GM23248 (cell line): ENCODE data around the gene AP4E1. TPM values are rescaled to one million over a fixed set of nuclear protein-coding genes. Genes with fewer than 3 reads are reported as not detected.

ENCODE experiments used
- DNase-seq: peaks from one replicate; pipeline ENCODE4 v3.0.0-alpha.2; 2015
- H2AFZ ChIP-seq: fragments of 200-600 bp; sonication (generic); 2 replicates; pipeline ENCODE4 v1.6.1; 2016; ENCODE audit warnings: antibody characterized with exemption
- H3F3A ChIP-seq: fragments of 200-600 bp; sonication (generic); 2 replicates; pipeline ENCODE4 v1.6.1; 2016; ENCODE audit warnings: mild to moderate bottlenecking, antibody characterized with exemption, mixed run types; ENCODE audit not compliant: insufficient read depth
- H3K27ac ChIP-seq: fragments of 200-600 bp; sonication (generic); 2 replicates; pipeline ENCODE4 v1.5.1; 2016; ENCODE audit warnings: mild to moderate bottlenecking
- H3K27me3 ChIP-seq: fragments of 200-600 bp; sonication (generic); replicated peaks from 2 replicates; pipeline ENCODE4 v1.6.1; 2016; ENCODE audit warnings: mild to moderate bottlenecking; ENCODE audit not compliant: insufficient read depth
- H3K36me3 ChIP-seq: fragments of 200-600 bp; sonication (generic); 2 replicates; pipeline ENCODE4 v1.6.1; 2016; ENCODE audit warnings: low read depth, mild to moderate bottlenecking
- H3K4me1 ChIP-seq: fragments of 200-600 bp; sonication (generic); 2 replicates; pipeline ENCODE4 v1.6.1; 2016; ENCODE audit warnings: mild to moderate bottlenecking; ENCODE audit not compliant: insufficient read depth
- H3K4me2 ChIP-seq: fragments of 200-600 bp; sonication (generic); one replicate; pipeline ENCODE4 v1.6.1; 2016; ENCODE audit warnings: mild to moderate bottlenecking; ENCODE audit not compliant: unreplicated experiment
- H3K4me3 ChIP-seq: fragments of 200-600 bp; sonication (generic); 2 replicates; pipeline ENCODE4 v1.5.1; 2016; ENCODE audit warnings: mild to moderate bottlenecking
- H3K79me2 ChIP-seq: fragments of 200-600 bp; sonication (generic); 2 replicates; pipeline ENCODE4 v1.6.1; 2016; ENCODE audit warnings: mild to moderate bottlenecking; ENCODE audit not compliant: insufficient read depth
- H3K9ac ChIP-seq: fragments of 200-600 bp; sonication (generic); 2 replicates; pipeline ENCODE4 v1.6.1; 2016; ENCODE audit warnings: mild to moderate bottlenecking
- H3K9me2 ChIP-seq: fragments of 200-600 bp; sonication (generic); 2 replicates; pipeline ENCODE4 v1.6.1; 2016; ENCODE audit warnings: mixed run types, mild to moderate bottlenecking, moderate library complexity; ENCODE audit not compliant: insufficient read depth
- H3K9me3 ChIP-seq: fragments of 200-600 bp; sonication (generic); one replicate; pipeline ENCODE4 v1.6.1; 2017; ENCODE audit warnings: low read depth
- H4K20me1 ChIP-seq: fragments of 200-600 bp; sonication (generic); 2 replicates; pipeline ENCODE4 v1.6.0; 2016; ENCODE audit not compliant: insufficient read depth
- EZH2 ChIP-seq: fragments of 200-600 bp; sonication (generic); IDR thresholded peaks from 2 replicates; pipeline ENCODE4 v1.6.1; 2018; ENCODE audit warnings: antibody characterized with exemption, mild to moderate bottlenecking; ENCODE audit not compliant: insufficient read depth, poor library complexity, severe bottlenecking
- EZH2phosphoT487 ChIP-seq: fragments of 200-600 bp; sonication (generic); IDR thresholded peaks from 2 replicates; pipeline ENCODE4 v1.6.1; 2018; ENCODE audit warnings: antibody characterized with exemption, moderate library complexity, mild to moderate bottlenecking, low read depth; ENCODE audit not compliant: insufficient read depth
- WGBS, 2 experiments: methylation state at CpG; one replicate each; pipeline ENCODE4 v1.1.6; 2015 to 2017; ENCODE audit warnings: low lambda C conversion rate in 2 of 2, low coverage in 1 of 2; ENCODE audit errors: missing lambda C conversion rate in 2 of 2; 5-methylcytosine and 5-hydroxymethylcytosine counted together
- in situ Hi-C: fragments of 300-500 bp; cut with MboI; formaldehyde crosslinking; loops from 2 replicates; pipeline ENCODE4 v1.15.0; 2020
- polyA plus RNA-seq: library from polyadenylated mRNA; unstranded; fragments of >200 nt; fragmentation: Nextera tagmentation; extraction: Ambion mirVana; gene quantifications from 2 replicates; pipeline ENCODE4 v1.2.1, GENCODE V29; 2016
- total RNA-seq: library from RNA; depleted of rRNA; stranded (reverse); fragments of >200 nt; shearing (Covaris generic); gene quantifications from 2 replicates; pipeline ENCODE4 v1.2.3, GENCODE V29; 2014

Gene AP4E1
- total and polyA plus RNA-seq, 2 experiments from 2014 or later, result 6.2 to 15.0 TPM

GRCh38 chr15:50970524-50970923 is 62.0 kb downstream of the AP4E1 start:
- Histone ChIP-seq H2AFZ (no peak overlapping the region), H4K20me1 (no peaks in the 10 kb centered on the region), H3K36me3 (peaks cover 38% of the 10 kb centered on the region), H3K9ac (no peak overlapping the region), H3K4me1 (no peaks in the 10 kb centered on the region), H3K9me2 (no peaks in the 10 kb centered on the region), H3K27ac (no peak overlapping the region), H3K27me3 (no peaks in the 10 kb centered on the region), H3K79me2 (0 out of 2 replicates have a peak, but pooled peaks cover 25% of the 10 kb centered on the region), H3K4me2 (no peak overlapping the region), H3K9me3 (no peaks in the 10 kb centered on the region), H3K4me3 (no peak overlapping the region), H3F3A (no peaks in the 10 kb centered on the region)
- TF ChIP-seq EZH2 (no peak), EZH2phosphoT487 (no peak)
- in situ Hi-C loops, result no loop called here
- DNase-seq, result no peak
- 96 to 100% methylated on average over 2 of the region's 2 CpGs for WGBS, 2 experiments

- in situ Hi-C loops, result no loop called here
- H3K9me3 ChIP-seq, result no peaks in the 10 kb centered on the region
- H3K36me3 ChIP-seq, result peaks cover 41% of the 10 kb centered on the region
- 0 out of 2 replicates have a peak, but pooled peaks cover 19% of the 10 kb centered on the region for H3K79me2 ChIP-seq
- no peak overlapping the region for H2AFZ ChIP-seq
- DNase-seq, result no peak
- H3K27me3 ChIP-seq, result no peaks in the 10 kb centered on the region
- no peak overlapping the region for H3K4me3 ChIP-seq
- no peaks in the 10 kb centered on the region for H3F3A ChIP-seq
- H3K4me1 ChIP-seq, result no peaks in the 10 kb centered on the region
- no peaks in the 10 kb centered on the region for H4K20me1 ChIP-seq
- no peak overlapping the region for H3K27ac ChIP-seq
- H3K9me2 ChIP-seq, result no peaks in the 10 kb centered on the region
- H3K4me2 ChIP-seq, result no peak overlapping the region
- H3K9ac ChIP-seq, result no peak overlapping the region
- no peak for TF ChIP-seq EZH2
These were observed 62.6 kb downstream of the AP4E1 start for GRCh38 chr15:50971115-50971514.

GRCh38 chr15:50971542-50971941 is 63.1 kb downstream of the AP4E1 start:
- H3F3A ChIP-seq, result no peaks in the 10 kb centered on the region
- DNase-seq, result no peak
- H3K4me1 ChIP-seq, result no peaks in the 10 kb centered on the region
- H3K9ac ChIP-seq, result no peak overlapping the region
- no peaks in the 10 kb centered on the region for H3K9me3 ChIP-seq
- H2AFZ ChIP-seq, result no peak overlapping the region
- peaks cover 41% of the 10 kb centered on the region for H3K36me3 ChIP-seq
- no peaks in the 10 kb centered on the region for H3K27me3 ChIP-seq
- no peak overlapping the region for H3K27ac ChIP-seq
- in situ Hi-C loops, result no loop called here
- H3K4me2 ChIP-seq, result no peak overlapping the region
- H4K20me1 ChIP-seq, result no peaks in the 10 kb centered on the region
- H3K79me2 ChIP-seq, result 0 out of 2 replicates have a peak, but pooled peaks cover 20% of the 10 kb centered on the region
- TF ChIP-seq EZH2, result no peak
- no peak for TF ChIP-seq EZH2phosphoT487
- H3K9me2 ChIP-seq, result no peaks in the 10 kb centered on the region
- no peak overlapping the region for H3K4me3 ChIP-seq

GRCh38 chr15:50973605-50974004 is 65.1 kb downstream of the AP4E1 start:
- no peak overlapping the region for H3K4me2 ChIP-seq
- H3K4me3 ChIP-seq, result no peak overlapping the region
- H3K9me2 ChIP-seq, result no peaks in the 10 kb centered on the region
- in situ Hi-C loops, result no loop called here
- 71 to 72% methylated on average over 4 of the region's 4 CpGs for WGBS, 2 experiments
- no peaks in the 10 kb centered on the region for H3K9me3 ChIP-seq
- H2AFZ ChIP-seq, result no peak overlapping the region
- H3K9ac ChIP-seq, result no peak overlapping the region
- no peaks in the 10 kb centered on the region for H3F3A ChIP-seq
- TF ChIP-seq EZH2 (no peak), EZH2phosphoT487 (no peak)
- H3K36me3 ChIP-seq, result peaks cover 40% of the 10 kb centered on the region
- H3K4me1 ChIP-seq, result peaks cover 2% of the 10 kb centered on the region; the same call in 1 of the 2 replicates
- H3K79me2 ChIP-seq, result 0 out of 2 replicates have a peak, but pooled peaks cover 21% of the 10 kb centered on the region
- no peak for DNase-seq
- H4K20me1 ChIP-seq, result no peaks in the 10 kb centered on the region
- H3K27ac ChIP-seq, result no peak overlapping the region
- H3K27me3 ChIP-seq, result no peaks in the 10 kb centered on the region

- Histone ChIP-seq H3K27ac (no peak overlapping the region), H3K27me3 (no peaks in the 10 kb centered on the region), H3K9ac (no peak overlapping the region), H3F3A (peaks cover 10% of the 10 kb centered on the region), H3K4me3 (no peak overlapping the region), H3K4me1 (peaks cover 12% of the 10 kb centered on the region; the same call in 1 of the 2 replicates), H3K9me3 (no peaks in the 10 kb centered on the region), H3K36me3 (peaks cover 16% of the 10 kb centered on the region; the same call in 1 of the 2 replicates), H3K79me2 (0 out of 2 replicates have a peak, but pooled peaks cover 13% of the 10 kb centered on the region), H4K20me1 (0 out of 2 replicates have a peak, but pooled peaks cover 3% of the 10 kb centered on the region), H3K4me2 (no peak overlapping the region), H3K9me2 (no peaks in the 10 kb centered on the region), H2AFZ (no peak overlapping the region)
- no peak for TF ChIP-seq EZH2
- TF ChIP-seq EZH2phosphoT487, result no peak
- WGBS, 2 experiments, result 60 to 62% methylated on average over 2 of the region's 2 CpGs
- in situ Hi-C loops, result no loop called here
- no peak for DNase-seq
These were observed 68.7 kb downstream of the AP4E1 start for GRCh38 chr15:50977162-50977561.
